ENCODE measurements around the gene B3GALT6.

B3GALT6 gene

GRCh38 chr1:1267488-1268283 lies 35.6 kb downstream of the B3GALT6 start:
- no peak for DNase-seq

GRCh38 chr1:1268284-1268682 lies 36.2 kb downstream of the B3GALT6 start:
- DNase-seq: no peak

GRCh38 chr1:1270813-1271212 lies 38.8 kb downstream of the B3GALT6 start:
- no peak for DNase-seq

GRCh38 chr1:1272341-1273208 lies 40.5 kb downstream of the B3GALT6 start:
- DNase-seq: no peak

GRCh38 chr1:1273209-1273511 lies 41.1 kb downstream of the B3GALT6 start:
- DNase-seq: no peak

GRCh38 chr1:1273512-1274298 lies 41.7 kb downstream of the B3GALT6 start, which contains the start of gene UBE2J2:
TSS of gene UBE2J2 (minus strand) at chr1:1273854. CDS start at chr1:1267992, 5,862 bp downstream.
- DNase-seq: peak; percentile 94 to 96

- no peak for DNase-seq
Measured at GRCh38 chr1:1274299-1274930, 42.4 kb downstream of the B3GALT6 start.

- DNase-seq: no peak
Measured at GRCh38 chr1:1274931-1275431, 42.9 kb downstream of the B3GALT6 start.

- DNase-seq: no peak
Measured at GRCh38 chr1:1275836-1276235, 43.8 kb downstream of the B3GALT6 start.

- no peak for DNase-seq
Measured at GRCh38 chr1:1278620-1279019, 46.6 kb downstream of the B3GALT6 start.

GRCh38 chr1:1279028-1279427 lies 47.0 kb downstream of the B3GALT6 start:
- no peak for DNase-seq

GRCh38 chr1:1280782-1281481 lies 48.9 kb downstream of the B3GALT6 start:
- no peak for DNase-seq

GRCh38 chr1:1281533-1282321 lies 49.7 kb downstream of the B3GALT6 start:
- peak in 1 of 2 experiments; percentile 54 for DNase-seq

- DNase-seq: peak; percentile 66
Measured at GRCh38 chr1:1282998-1283397, 51.0 kb downstream of the B3GALT6 start.

GRCh38 chr1:1283821-1284220 lies 51.8 kb downstream of the B3GALT6 start:
- DNase-seq: no peak

Data from activated T-cell treated with anti-CD3 and anti-CD28 coated beads, Interleukin-2, amount 50 U/mL, for 48 hours (primary cell).